ENCODE results near the gene PIM2. TPM values are rescaled to one million over a fixed set of nuclear protein-coding genes. Genes with fewer than 3 reads are reported as not detected.

PIM2 gene
- total and polyA plus RNA-seq, 12 donors, result 3.8 to 14.1 (median 9.3) TPM

- WGBS, 4 donors, result 74 to 84% (median 79%) methylated on average over 6 of the region's 6 CpGs; no CpG with 5 or more reads in 1 of the 4 donors
- Histone ChIP-seq H3K4me3 (no peak overlapping the region), H3K4me1 (replicated peaks in 1 of 2) (peaks cover 7 to 14% of the 10 kb centered on the region in 2 donors), H3K36me3 (replicated peaks in 1 of 2) (peaks cover 0 to 6% of the 10 kb centered on the region in 2 donors), H3K27ac (no peak overlapping the region), H3K27me3 (no peaks in the 10 kb centered on the region), H3K9me3 (replicated peaks in 1 of 3) (no peaks in the 10 kb centered on the region)
- intact Hi-C loops (cut with DNase I), result no loop called here
- TF ChIP-seq POLR2A (IDR thresholded peaks at IDR 0.05) (no peak), CTCF (IDR thresholded peaks at IDR 0.05) (no peak)
- peak in 1 of 7 donors; percentile 17 for DNase-seq
Measured at GRCh38 chrX:48894891-48895290, 23.9 kb downstream of the PIM2 start.

- DNase-seq, result peak in 1 of 7 donors; percentile 34
- H3K4me3 ChIP-seq, result no peak overlapping the region
- no peak for TF ChIP-seq CTCF (IDR thresholded peaks at IDR 0.05)
- no peak for TF ChIP-seq POLR2A (IDR thresholded peaks at IDR 0.05)
- intact Hi-C loops (cut with DNase I), result no loop called here
- 76 to 90% (median 82%) methylated on average over 4 to 16 of the region's 16 CpGs for WGBS, 4 donors
- H3K4me1 ChIP-seq (replicated peaks in 1 of 2), result peaks cover 7 to 9% of the 10 kb centered on the region in 2 donors
- peaks cover 0 to 6% of the 10 kb centered on the region in 2 donors for H3K36me3 ChIP-seq (replicated peaks in 1 of 2)
- no peaks in the 10 kb centered on the region for H3K9me3 ChIP-seq (replicated peaks in 1 of 3)
- no peaks in the 10 kb centered on the region for H3K27me3 ChIP-seq
- H3K27ac ChIP-seq, result no peak overlapping the region
Measured at GRCh38 chrX:48893556-48894348, 25.1 kb downstream of the PIM2 start.

GRCh38 chrX:48892896-48893295 is 25.9 kb downstream of the PIM2 start:
- H3K9me3 ChIP-seq (replicated peaks in 1 of 3), result no peaks in the 10 kb centered on the region
- peaks cover 7 to 9% of the 10 kb centered on the region in 2 donors for H3K4me1 ChIP-seq (replicated peaks in 1 of 2)
- H3K4me3 ChIP-seq, result no peak overlapping the region
- intact Hi-C loops (cut with DNase I), result no loop called here
- 58 to 82% (median 79%) methylated on average over 4 of the region's 4 CpGs; no CpG with 5 or more reads in 1 of the 4 donors for WGBS, 4 donors
- H3K27me3 ChIP-seq, result no peaks in the 10 kb centered on the region
- no peak overlapping the region for H3K27ac ChIP-seq
- H3K36me3 ChIP-seq (replicated peaks in 1 of 2), result peaks cover 0 to 6% of the 10 kb centered on the region in 2 donors
- TF ChIP-seq POLR2A (IDR thresholded peaks at IDR 0.05) (no peak), CTCF (IDR thresholded peaks at IDR 0.05) (no peak)
- no peak for DNase-seq

GRCh38 chrX:48891402-48892288 is 27.2 kb downstream of the PIM2 start:
- Histone ChIP-seq H3K4me1 (replicated peaks in 1 of 2) (peaks cover 5 to 8% of the 10 kb centered on the region in 2 donors), H3K4me3 (peak overlapping the region in 3 of 4 donors; percentile 33 to 58 (median 40)), H3K27me3 (no peaks in the 10 kb centered on the region), H3K36me3 (replicated peaks in 1 of 2) (peaks cover 0 to 6% of the 10 kb centered on the region in 2 donors), H3K27ac (peak overlapping the region in 4 of 5 donors; percentile 54 to 73 (median 62)), H3K9me3 (replicated peaks in 1 of 3) (no peaks in the 10 kb centered on the region)
- TF ChIP-seq POLR2A (IDR thresholded peaks at IDR 0.05), result peak; percentile 25 to 50
- peak; percentile 20 to 51 (median 46) for TF ChIP-seq CTCF (IDR thresholded peaks at IDR 0.05)
- DNase-seq, result peak; percentile 83 to 93 (median 89)
- intact Hi-C loops (cut with DNase I), result no loop called here
- 2 to 61% (median 19%) methylated on average over 3 to 57 of the region's 68 CpGs for WGBS, 4 donors
